HG03342 (cell line): ENCODE data around the gene SLC25A3.
"Not testable (repeated sequence)": the region's sequence is repeated elsewhere in the genome, so short reads cannot be mapped to it uniquely, and the experiment has no call there.

Source experiments
- ATAC-seq: cut with Tn5 transposase; IDR thresholded peaks from one replicate; pipeline ENCODE4 v1.9.1; 2021; ENCODE audit warnings: mild to moderate bottlenecking, moderate library complexity; ENCODE audit not compliant: unreplicated experiment

Gene SLC25A3

DNA sequence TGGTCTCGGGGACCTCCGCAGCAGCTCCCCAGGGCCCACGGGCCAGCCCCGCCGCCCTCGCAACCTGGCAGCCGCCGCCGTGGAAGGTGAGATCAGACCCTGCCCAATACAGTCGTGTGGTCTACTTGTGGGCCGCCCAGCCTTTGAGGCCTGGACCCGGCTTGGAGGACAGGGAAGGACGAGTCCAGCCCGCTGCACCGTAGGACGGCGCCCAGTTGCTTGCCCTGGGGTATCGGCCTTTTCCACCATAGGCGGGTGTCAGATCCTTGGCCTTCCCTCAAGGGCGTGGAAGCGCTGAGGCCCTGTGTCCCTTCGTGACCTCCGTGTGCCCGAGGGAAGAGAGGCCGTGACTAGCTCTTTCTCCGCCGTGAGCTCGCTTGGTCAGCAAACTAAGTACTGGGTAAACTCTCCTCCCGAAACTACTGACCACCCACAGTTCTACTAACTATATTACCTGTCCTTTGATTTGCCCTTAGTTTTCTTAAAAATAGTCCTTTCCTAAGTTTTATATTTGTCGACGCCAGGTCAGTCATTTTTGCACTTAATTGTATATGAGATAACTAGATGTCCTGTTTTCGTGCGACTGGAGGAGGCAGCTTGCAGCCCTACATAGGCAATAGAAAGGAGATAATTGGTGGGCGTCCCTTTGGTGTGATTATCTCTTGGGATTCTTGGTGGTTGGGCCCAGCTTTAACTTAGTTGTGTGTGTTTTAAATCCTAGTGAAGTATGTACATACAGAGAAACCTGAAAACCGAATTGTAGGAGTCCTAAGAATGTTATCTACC, 757 bp downstream of the SLC25A3 start:
- ATAC-seq, result peak; percentile 0

GRCh38 chr12:98595243-98595988, 1.9 kb downstream of the SLC25A3 start:
- ATAC-seq, result no peak

- ATAC-seq, result not testable (repeated sequence)
Measured at GRCh38 chr12:98597313-98597712, 3.8 kb downstream of the SLC25A3 start.

GRCh38 chr12:98601924-98602323, 8.4 kb downstream of the SLC25A3 start:
- no peak for ATAC-seq

GRCh38 chr12:98606359-98606988, 13.0 kb downstream of the SLC25A3 start:
- ATAC-seq, result no peak

GRCh38 chr12:98610596-98610995, 17.1 kb downstream of the SLC25A3 start:
- ATAC-seq, result no peak

DNA sequence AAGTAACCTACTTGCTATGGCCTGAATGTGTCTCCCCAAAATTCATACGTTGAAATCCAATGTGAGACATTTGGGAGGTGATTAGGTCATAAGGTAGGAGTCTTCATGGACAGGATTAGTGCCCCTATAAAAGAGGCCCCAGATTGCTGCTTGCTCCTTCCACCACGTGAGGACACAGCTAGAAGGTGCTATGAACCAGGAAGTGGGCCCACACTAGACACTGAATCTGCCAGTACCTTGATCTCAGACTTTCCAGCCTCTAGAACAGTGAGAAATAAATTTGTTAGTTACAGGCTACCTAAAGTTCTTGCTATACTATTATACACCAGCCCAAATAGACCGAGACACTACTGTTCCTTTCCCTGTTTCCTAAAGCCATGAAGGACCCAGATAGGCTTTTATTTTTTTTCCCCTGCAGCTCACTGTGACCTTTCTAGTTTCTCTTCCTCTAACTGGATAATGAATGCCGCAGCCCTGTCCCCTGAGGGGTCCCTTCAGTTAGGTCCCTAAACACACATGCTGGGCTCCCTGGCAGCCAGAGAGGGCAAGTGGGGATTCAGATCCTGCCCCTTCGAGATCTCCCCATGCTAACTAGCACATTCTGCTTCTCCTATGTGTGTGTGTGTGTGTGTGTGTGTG, 19.3 kb downstream of the SLC25A3 start:
- ATAC-seq, result peak; percentile 94

DNA sequence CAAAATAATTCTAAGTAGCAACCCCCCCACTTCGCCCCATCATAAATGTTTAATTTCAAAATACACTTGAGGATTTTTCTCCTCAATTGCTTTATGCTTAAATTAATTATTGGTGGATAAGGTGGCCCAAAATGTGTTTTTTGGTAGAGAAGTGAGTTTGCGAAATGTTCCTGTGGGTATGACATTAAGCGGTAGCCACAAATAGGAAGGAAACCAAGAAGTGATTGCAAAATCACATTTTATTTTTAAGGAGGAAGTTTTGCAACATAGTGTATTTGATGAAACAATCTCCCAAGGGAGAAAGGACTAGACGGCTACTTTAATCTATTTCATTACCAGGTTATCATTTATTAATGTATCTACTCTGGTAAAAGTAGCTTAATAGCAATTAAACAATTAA, 25.5 kb downstream of the SLC25A3 start:
- no peak for ATAC-seq

GRCh38 chr12:98635657-98636323, 42.3 kb downstream of the SLC25A3 start:
- ATAC-seq, result peak; percentile 92

DNA sequence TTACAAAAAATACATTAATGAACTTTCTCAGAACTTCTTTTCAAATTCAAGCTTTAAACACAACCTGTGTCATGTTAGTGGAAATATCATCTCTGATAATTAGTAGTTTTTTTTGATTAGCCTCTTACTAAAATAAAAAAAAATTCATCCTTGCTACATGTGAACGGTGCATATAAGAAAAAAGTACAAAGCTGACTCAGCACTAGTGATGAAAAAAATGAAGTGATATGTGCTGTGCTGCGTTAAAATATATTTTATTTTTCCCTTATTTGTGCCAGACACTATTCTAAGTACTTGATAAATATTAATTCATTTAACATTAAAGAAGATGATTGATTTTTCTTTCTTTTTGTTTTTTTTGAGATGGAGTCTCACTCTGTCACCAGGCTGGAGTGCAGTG, 43.6 kb downstream of the SLC25A3 start:
- ATAC-seq, result no peak

GRCh38 chr12:98638009-98638408, 44.5 kb downstream of the SLC25A3 start:
- no peak for ATAC-seq

DNA sequence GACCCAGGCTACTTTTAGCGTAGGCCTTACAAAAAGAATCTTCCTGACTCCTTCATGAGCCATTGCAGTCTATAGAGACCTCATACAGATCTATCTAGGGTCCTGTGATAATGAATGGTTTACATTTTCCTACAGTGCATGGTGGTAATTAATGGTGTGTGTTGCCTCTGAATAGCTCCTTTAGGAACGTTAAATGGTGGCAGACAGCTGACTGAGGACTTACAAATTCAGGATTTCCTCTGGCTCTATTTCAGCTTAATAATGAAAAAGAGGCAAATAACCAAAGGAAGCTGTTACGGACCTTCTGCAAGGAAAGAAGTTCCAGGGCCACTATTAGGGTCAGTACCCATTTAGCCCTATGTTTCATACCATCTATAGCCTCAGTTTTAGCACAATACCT, 46.0 kb downstream of the SLC25A3 start:
- no peak for ATAC-seq

DNA sequence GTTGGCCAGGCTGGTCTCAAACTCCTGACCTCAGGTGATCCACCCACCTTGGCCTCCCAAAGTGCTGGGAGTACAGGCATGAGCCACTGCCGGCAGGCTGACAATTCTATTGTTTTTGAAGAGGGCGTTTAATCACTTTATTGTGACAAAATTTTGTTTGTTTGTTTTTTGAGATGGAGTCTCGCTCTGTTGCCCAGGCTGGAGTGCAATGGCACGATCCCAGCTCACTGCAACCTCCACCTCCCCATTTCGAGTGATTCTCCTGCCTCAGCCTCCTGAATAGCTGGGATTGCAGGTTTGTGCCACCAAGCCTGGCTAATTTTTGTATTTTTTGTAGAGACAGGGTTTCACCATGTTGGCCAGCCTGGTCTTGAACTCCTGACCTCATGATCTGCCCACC, 49.3 kb downstream of the SLC25A3 start:
- ATAC-seq, result not testable (repeated sequence)

DNA sequence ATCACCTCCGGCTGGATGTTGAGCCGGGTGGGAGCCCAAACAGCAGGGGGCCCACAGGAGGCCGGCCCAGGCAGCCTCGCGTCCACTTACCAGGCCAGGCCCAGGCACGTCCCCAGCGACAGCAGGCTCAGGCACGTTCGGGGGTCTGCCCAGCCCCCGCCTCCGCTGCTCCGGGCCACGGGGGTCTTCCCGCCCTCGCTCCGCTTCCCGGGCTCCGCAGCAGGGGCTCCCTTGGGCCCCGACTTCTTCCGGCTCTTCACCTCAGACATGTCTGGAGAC, 50.9 kb downstream of the SLC25A3 start:
- peak; percentile 23 for ATAC-seq

DNA sequence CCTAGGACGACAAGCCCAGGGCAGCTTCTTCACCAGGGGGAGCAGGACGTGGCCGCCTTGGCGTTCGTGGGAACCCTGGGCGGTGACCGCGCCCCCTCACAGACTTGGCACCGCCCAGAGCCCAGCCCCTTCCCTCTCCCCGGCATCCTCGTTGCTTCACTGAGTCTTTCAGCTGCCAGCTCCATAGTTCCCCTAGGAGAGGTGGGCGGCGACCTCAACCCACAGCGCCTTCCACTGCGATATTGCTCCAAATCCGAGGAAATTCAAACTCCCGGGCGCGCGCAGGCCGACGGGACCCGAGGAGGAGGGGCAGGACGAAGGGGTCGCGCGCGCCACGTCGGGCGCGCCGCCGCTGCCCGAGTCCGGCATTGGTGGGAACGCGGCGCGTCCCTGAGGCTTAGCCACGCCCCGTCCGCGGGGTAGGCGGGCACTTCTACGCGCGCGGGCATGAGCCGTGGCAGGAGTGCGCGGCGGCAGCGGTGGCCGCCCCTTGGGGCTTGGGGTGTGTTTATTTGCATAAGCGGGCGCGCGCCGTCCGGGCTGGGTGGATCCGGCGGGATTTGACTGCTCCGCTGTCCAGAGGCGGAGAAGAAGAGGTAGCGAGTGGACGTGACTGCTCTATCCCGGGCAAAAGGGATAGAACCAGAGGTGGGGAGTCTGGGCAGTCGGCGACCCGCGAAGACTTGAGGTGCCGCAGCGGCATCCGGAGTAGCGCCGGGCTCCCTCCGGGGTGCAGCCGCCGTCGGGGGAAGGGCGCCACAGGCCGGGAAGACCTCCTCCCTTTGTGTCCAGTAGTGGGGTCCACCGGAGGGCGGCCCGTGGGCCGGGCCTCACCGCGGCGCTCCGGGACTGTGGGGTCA, 51.5 kb downstream of the SLC25A3 start, which contains the start of the genes APAF1 and IKBIP:
Gene APAF1 (plus strand): TSS at position 579 of the 860 bp plus-strand sequence. CDS start 3,070 bp downstream, outside the sequence.
Gene IKBIP (minus strand): TSS at position 77 of the 860 bp plus-strand sequence. CDS start 87 bp downstream, outside the sequence.
- peak; percentile 85 for ATAC-seq

- peak; percentile 0 for ATAC-seq
Measured at GRCh38 chr12:98645572-98646067, 52.1 kb downstream of the SLC25A3 start.

DNA sequence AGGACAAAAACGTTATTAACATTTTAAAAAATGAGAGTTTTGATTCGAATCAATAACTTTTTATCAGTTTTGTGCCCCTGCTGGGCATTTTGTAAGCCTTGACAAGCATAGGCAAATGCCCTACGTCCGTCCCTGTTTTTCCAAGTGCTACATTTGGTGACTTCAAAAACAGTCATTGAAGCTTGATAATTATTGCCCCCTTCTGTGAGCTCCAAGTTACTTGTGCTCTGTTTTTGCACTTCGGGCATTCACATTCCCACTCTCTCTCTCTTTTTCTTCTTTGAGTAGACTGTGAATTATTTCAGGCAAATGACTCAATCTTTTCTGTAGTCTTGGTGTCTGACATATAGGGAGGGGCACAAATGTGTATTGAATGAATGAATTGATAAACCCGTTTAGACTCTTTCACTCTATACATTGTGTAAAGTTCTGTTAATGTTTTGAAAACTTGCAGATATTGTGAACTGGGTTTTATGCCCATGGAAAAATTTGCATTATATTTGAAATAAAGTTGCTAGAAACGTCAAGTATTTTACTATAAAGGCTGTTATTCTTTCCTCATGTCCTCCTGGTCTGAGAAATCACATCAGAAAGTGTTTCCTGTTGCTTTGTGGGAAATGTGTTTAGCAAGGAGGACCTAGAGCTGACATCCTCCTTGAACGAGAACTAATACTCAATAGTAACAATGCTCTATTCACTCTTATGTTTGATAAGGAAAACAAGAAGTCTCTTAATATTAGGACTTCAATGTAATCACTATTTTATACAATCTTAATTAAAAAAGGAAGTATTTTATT, 53.0 kb downstream of the SLC25A3 start:
- no peak for ATAC-seq

DNA sequence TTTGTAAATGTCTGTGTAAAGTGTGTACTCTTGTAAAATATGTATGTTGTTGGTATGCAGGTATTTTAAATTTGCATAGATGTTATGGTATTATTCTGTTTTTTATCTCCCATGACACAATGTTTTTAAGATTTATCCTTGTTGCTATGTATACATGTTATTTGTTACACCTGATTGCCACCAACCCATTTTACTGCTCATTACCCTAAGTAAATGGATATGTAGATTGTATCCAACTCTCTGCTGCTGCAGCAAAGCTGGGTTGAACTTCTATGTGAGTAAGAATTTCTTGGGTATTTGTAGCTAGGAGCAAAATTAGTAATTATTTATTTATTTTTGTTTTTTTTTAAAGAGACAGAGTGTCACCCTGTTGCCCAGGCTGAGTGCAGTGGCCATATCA, 57.8 kb downstream of the SLC25A3 start:
- ATAC-seq, result no peak
